Dermis blood vessel endothelial cell (primary cell): ENCODE data around the gene USP9X. TPM values are rescaled to one million over a fixed set of nuclear protein-coding genes. Genes with fewer than 3 reads are reported as not detected.
"Not testable (repeated sequence)": the region's sequence is repeated elsewhere in the genome, so short reads cannot be mapped to it uniquely, and the experiment has no call there.

Experiments used
- DNase-seq: peaks from one replicate; pipeline ENCODE4 v3.0.0; 2010
- total RNA-seq: library from RNA; depleted of rRNA; stranded (reverse); fragments of >200 nt; gene quantifications from 2 replicates; pipeline ENCODE4 v1.2.3, GENCODE V29; 2014

Gene USP9X
- total RNA-seq, 1 donor from 2014 or later = 94.6 TPM

- DNase-seq = no peak
These were observed 124.6 kb downstream of the USP9X start for GRCh38 chrX:41209853-41210252.

DNA sequence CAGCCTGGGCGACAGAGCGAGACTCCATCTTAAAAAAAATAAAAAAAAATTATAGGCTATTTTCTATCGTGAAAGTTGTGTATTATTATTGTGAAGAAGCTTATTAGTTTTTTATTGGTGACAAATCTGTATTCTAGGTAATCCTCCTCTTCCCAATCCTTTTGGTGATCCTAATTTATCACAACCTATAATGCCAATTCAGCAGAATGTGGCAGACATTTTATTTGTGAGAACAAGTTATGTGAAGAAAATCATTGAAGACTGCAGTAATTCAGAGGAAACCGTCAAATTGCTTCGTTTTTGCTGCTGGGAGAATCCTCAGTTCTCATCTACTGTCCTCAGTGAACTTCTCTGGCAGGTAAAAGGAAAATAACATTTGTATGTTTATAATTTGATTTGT is 139.4 kb downstream of the USP9X start:
- DNase-seq = no peak

GRCh38 chrX:41233988-41234387 is 148.7 kb downstream of the USP9X start:
- DNase-seq = no peak

DNA sequence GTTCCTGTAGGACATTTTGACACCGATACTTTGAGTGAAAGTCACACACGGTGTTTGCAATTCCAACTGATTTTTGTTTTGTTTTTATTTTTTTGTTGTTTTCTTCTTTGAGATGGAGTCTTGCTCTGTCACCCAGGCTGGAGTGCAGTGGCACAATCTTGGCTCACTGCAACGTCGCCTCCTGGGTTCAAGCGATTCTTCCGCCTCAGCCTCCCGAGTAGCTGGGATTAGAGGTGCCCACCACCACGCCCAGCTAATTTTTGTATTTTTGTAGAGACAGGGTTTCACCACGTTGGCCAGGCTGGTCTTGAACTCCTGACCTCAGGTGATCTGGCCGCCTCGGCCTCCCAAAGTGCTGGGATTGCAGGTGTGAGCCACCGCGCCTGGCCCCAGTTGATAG is 149.2 kb downstream of the USP9X start:
- not testable (repeated sequence) for DNase-seq

DNA sequence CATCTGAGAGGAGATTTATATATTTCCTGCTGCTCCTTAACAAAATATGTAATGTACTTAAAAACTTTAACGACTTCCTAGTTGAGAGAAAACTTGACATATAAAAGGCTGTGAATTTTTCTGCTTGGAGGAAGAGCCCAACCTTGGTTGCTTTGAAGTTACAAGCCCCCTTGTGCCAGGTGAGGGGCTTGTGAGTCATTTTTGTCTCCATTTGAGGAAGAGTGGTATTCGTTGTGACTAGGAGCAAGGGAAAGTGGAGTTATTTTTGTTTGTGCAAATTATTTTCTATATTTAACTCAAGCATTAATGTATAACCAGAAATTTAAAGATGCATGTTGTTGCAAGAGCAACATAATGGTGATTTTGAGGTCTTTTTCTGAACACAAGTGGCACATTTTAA is 149.7 kb downstream of the USP9X start:
- DNase-seq = no peak

DNA sequence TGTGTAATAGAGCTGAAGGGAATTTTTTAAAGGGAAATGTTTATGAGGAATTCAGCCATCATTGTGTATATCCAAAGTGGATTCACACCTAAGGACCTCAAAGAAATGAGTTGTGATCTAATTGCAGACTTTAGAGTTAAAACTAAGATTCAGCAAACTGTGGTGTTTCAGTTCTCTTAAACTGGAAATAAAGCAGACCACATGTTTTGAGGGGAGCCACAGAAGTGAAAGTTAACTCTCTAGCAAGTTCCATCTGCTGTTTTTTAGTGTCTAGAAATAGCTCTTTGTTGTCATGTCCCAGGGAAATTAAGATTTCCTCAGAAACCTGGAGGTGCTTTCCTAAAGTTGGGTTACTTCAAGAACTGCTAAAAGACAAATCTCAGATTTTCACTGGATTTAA is 151.4 kb downstream of the USP9X start:
- DNase-seq = peak; percentile 6

GRCh38 chrX:41240509-41240908 is 155.3 kb downstream of the USP9X start:
- no peak for DNase-seq

GRCh38 chrX:41241962-41242361 is 156.7 kb downstream of the USP9X start:
- no peak for DNase-seq

DNA sequence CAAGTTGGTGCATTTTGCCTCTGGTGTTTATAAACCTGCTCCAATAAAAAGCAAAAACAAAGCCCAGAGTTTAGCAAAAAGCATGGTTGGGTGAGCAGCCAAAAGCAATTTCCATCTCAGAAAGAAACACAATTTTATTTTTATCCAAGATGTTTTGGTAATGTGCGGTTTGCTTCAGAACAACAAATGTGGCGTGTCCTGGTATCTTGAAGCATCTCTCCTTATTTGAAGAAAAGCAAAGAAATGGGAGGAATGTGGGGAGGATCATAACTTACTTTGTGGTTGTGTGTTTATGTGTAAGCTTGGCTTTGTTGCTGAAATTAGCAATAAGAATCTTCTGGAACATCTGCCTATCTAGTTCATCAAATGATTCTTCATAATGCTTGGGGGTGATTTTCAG is 160.4 kb downstream of the USP9X start:
- DNase-seq = no peak

DNA sequence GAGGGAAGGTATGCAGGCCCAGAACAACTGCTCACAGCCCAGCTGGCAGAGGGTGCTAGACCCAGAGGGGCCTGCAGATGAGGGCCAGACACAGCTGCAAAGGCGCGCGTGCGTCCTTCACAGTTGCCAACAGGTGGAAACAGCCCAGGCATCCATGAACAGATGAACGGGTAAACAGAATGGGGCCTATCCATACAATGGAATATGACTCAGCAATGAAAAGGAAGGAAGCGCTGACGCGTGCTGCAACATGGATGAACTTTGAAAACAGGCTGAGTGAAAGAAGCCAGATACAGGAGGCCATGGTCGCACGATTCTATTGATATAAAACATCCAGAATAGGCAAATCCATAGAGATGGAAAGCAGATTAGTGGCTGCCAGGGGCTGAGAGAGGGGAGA is 165.6 kb downstream of the USP9X start:
- DNase-seq = peak; percentile 78

- no peak for DNase-seq
These were observed 172.6 kb downstream of the USP9X start for GRCh38 chrX:41257801-41258200.

DNA sequence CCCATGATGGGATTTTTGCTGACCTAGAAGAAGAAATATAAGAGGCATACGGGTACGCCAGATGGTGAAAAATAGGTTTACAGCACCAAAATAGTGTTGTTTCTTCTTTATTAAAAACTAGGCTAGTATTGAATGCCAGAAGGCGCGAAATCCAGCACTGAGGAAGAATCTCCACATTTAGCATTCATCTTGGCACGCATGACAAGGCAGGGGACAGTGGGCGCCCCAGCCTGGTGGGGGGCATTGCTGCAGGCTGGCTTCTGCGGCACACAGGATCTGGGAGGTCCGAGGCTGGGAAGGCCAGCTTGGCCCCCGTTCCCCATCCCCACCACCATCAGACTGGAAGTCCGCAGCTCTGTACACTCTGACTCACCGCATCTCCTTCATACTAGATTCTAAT is 173.0 kb downstream of the USP9X start:
- no peak for DNase-seq

DNA sequence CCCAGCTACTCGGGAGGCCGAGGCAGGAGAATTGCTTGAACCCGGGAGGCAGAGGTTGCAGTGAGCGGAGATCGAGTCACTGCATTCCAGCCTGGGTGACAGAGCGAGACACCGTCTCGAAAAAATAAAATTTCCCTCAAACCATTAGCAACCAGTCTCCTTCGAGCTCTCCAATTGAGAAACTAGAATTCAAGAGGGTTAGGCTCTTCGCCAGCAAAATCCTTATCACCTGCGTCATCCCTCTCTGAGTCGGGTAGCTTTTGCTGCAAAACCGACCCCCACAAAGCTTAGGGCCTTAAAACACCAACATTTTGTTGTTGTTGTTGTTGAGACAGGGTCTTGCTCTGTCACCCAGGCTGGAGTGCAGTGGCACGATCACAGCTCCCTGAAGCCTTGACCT is 173.6 kb downstream of the USP9X start:
- no peak for DNase-seq

- DNase-seq = no peak
These were observed 174.3 kb downstream of the USP9X start for GRCh38 chrX:41259516-41259915.

GRCh38 chrX:41265615-41266014 is 180.4 kb downstream of the USP9X start:
- DNase-seq = no peak

DNA sequence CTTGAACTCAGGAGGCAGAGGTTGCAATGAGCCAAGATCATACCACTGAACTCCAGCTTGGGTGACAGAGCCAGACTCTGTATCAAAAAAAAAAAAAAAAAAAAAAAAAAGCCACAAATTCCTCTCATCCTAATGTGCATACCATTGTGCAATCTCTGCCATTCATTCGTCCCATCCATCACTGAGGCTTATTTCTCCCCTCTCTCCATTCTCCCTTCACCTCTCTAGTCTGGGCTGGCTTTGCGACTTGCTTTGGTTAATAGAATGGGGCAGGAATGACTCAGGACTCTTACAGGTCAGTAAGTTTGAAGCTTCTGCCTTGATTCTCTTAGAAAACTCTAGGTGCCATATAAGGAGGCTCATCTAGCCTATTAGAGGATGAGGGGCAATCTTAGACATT is 188.4 kb downstream of the USP9X start:
- no peak for DNase-seq

DNA sequence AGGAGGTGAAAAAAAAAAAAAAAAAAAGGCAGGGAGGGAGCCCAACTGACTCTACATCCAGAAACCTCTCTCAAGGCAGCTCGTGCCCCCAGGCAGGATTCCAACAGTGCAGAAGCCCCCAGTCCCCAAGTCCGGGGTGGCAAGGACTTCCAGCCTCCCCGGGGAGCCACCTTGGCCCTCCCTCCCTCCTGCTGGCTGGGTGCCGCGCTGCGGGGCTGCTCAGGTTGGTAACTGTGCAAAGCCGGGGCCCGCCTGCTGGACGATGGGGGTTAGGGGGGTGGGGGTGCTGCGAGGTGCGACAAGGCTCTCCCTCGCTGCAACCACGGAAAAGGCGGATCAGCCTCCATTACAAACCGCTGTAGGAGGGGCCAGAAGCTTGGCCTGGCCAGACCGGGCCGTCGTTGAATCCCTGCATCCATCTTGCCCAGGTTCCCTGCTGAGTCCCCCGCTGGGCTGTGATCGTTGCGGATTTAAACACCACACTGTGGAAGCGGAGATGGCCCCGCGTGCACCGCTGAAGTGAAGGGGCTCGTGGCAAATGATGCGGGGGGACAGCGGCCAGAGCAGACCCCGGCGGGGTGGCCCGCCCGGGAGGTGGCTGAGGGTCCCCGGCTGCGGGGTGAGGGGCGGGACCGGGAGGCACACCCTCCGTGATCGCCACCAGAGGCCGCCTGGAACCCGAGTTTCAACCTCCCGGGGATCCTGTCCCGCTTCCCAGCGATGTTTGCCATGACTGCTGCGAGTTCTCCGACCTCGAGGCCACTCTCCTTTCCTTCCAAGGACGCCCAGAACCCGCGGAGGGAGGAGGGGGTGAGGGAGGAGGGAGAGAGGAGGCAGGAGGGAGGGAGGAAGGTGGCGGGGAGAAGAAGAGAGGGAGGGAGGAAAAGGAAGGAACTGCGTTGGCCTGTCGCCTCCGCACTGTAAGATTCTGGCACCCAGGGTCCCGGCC is 190.7 kb downstream of the USP9X start:
- DNase-seq = peak; percentile 65

DNA sequence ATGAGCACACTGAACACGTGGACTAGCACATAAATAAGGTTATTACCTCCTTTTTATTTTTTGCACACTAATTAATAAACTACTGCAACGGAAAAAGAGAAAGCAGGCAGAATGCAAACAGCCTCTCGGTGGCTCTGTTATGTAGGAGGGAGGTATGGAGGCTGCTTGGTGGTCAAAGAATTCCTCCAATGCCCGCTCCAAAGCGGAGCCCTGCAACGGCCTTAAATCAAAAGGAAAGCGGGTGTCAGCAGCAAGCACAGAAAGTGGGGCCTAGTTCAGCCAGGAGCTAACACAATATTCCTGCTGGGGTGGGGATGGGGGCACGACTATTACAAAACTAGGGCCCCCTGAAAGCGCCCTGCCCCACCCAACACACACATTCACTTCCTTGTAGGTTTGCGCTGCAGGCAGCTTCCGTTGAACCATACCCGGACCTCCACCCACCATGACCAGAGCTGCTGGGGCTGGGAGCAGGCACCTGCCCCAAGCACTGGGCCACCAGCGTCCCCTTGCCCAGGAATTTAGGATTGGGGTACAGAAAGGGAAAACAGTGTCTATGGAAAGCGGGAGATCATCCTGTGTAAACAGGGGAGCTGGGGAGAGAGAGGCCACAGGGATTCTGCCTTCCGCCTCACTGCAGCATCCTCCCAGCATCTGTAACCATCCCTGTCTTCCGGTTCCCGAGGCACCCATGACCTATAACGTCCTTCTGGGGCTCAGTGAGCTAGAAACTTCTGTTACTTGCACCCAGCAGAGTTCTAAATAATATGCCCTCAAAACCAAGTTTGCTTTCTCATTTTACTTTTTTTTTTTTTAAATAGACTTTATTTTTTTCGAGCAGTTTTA is 191.6 kb downstream of the USP9X start:
- peak; percentile 2 for DNase-seq

GRCh38 chrX:41282307-41282706 is 197.1 kb downstream of the USP9X start:
- DNase-seq = not testable (repeated sequence)

DNA sequence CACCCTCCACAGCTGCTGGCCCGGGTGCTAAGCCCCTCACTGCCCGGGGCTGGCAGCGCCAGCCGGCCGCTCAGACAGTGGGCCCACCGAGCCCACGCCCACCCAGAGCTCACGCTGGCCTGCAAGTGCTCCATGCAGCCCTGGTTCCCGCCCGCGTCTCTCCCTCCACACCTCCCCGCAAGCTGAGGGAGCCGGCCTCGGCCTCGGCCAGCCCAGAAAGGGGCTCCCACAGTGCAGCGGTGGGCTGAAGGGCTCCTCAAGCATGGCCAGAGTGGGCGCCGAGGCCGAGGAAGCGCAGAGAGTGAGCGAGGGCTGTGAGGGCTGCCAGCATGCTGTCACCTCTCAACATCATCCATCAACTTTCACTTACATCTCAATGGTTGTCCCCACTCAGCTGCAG is 200.7 kb downstream of the USP9X start:
- not testable (repeated sequence) for DNase-seq
